ENCODE measurements around the gene IL24. TPM values are rescaled to one million over a fixed set of nuclear protein-coding genes. Genes with fewer than 3 reads are reported as not detected.
A peak's percentile ranks its signal among the peaks of the same experiment; 100 is the strongest.
"Not testable (repeated sequence)": the region's sequence is repeated elsewhere in the genome, so short reads cannot be mapped to it uniquely, and the experiment has no call there.

IL24 gene
- total RNA-seq, 1 experiment from 2014 or later = 0.37 TPM

DNA sequence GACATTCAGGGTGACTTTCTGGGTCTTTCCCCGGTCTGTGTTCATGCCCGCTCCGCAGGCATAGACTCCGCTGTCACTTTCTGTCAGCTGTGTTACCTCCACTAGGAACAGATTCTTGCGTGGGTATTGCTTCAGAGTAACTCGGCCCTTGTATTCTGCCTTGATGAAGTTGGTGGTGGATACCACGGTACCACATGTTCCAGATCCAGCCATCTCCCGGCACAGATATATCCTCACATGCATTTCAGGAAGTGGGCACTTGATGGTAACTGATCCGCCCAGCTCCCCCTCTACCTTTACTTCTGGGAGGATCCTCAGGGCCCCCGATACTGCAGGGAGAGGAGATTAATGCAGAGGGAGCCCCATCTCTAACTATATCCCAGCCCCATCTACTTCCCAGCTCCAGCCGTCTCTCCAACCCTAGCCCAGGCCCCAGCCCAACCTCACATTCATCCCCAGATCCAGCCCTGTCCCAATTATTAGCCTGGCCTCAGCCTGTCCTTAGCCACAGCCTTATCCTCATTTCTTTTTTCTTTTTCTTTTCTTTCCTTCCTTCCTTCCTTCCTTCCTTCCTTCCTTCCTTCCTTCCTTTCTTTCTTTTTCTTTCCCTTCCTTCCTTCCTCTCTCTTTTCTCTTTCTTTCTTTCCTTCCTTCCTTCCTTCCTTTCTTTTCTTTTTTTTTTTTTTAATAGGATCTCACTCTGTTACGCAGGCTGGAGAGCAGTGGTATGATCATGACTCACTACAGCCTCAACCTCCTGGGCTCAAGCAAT is 16.7 kb downstream of the IL24 start:
- in situ Hi-C loops (cut with HindIII; ENCODE audit: low pct_unique_long_range_greater_than_20kb, low sequenced_read_pairs) = no loop called here
- DNase-seq (ENCODE audit: low read depth, low spot score) = no peak

DNA sequence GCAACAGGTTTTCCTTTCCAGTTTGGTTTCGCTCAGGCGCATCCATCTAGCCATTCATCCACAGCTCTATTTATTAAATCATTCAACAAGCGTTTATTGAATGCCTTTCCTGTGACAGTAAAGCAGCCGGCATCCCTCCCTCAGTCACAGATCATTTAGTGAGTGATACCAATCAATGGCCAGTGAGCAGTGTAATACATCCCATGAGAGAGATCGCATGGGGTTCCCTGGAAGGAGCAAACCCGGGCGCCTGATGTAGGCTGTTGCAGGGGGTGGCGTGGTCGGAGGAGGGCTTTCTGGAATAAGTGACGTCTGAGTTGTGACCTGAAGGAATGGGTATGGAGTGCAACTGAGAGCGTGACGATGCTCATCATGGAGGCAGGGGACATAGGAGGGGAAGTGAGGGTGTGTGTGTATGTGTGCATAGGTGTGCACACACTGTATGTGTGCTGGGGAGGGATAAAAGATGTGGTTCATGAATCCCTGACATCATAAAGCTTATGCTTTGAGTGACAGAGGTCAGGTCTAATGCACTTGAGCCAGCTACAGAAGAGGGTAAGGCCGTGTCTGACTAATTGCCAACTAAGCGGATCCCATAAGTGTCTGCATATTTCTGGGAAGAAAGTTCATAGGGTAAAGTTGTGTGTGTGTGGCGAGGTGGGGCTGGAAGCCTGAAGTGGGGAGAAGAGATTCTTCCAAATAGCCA is 17.9 kb downstream of the IL24 start:
- in situ Hi-C loops (cut with HindIII; ENCODE audit: low pct_unique_long_range_greater_than_20kb, low sequenced_read_pairs) = no loop called here
- DNase-seq (ENCODE audit: low read depth, low spot score) = no peak

- in situ Hi-C loops (cut with HindIII; ENCODE audit: low pct_unique_long_range_greater_than_20kb, low sequenced_read_pairs) = no loop called here
- no peak for DNase-seq (ENCODE audit: low read depth, low spot score)
Observed at GRCh38 chr1:206916000-206916709, 18.9 kb downstream of the IL24 start.

DNA sequence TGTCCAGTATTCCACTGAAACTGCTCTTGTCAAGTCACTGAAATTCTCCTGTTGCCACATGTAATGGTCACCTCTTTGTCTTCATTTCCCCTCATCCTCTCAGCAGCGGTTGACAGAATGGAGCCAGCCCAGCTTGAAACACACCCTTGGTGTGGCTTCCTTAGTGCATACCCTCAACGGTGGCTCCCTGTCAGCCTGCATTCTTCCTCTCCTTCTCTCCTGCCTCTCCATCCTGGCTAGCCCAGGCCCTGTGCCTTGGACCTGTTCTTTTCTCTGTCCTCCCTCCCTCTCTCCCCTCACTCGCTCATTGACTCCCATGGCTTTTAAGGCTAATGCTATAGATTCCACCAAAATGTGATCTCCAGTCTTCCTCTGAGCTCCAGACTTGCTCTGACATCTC is 20.8 kb downstream of the IL24 start:
- no peak for DNase-seq (ENCODE audit: low read depth, low spot score)
- in situ Hi-C loops (cut with HindIII; ENCODE audit: low pct_unique_long_range_greater_than_20kb, low sequenced_read_pairs) = no loop called here

DNA sequence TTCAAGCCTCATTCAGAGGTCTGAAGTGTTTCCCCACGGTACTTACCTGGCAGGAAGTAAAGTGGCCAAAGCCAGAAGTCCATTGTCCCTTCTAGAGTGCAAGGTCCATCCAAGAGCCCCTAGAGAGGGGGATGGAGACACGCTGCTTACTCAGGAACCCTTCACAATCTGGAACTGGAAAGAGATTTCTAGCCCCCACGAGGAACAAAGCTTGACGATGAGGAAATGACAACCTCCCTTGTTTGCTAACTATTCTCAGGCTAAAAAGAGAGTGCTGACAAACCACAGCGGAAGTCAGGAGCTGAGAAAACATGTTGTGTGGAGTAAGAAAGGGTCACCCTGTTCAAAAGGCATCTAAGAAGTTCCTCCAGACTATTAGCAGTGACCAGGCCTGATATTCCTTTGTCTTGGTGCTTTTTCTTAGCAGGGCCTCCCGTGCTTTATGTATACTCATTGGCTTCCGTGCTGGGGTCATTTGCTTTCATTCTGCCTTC is 24.6 kb downstream of the IL24 start, which contains the start of gene FCMR:
Gene FCMR, minus strand, starts transcription at position 170 of the 494 bp plus-strand sequence. Its CDS starts 87 bp downstream, at position 83.
- DNase-seq (ENCODE audit: low read depth, low spot score) = peak; percentile 19
- in situ Hi-C loops (cut with HindIII; ENCODE audit: low pct_unique_long_range_greater_than_20kb, low sequenced_read_pairs) = no loop called here

DNA sequence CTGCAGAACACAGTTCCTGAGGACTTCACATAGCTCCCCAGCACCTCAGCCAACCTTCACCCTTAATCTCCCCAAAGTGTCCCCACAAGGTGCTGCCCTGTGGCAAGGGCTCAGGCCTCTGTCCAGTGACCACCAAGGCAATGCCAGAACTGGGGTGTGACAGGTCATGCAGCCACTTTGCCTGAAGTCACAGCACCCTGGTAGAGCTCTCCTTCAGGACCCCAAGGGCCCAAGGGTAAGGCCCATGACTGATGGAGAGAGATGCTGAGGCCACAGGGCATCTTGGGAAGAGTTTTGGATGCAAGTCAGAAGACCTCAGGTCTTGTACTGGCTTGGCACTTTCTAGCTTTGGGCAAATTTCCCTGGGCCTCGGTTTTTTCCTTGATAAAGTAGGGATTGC is 25.3 kb downstream of the IL24 start:
- DNase-seq (ENCODE audit: low read depth, low spot score) = no peak
- in situ Hi-C loops (cut with HindIII; ENCODE audit: low pct_unique_long_range_greater_than_20kb, low sequenced_read_pairs) = no loop called here

GRCh38 chr1:206923009-206923960 is 26.0 kb downstream of the IL24 start:
- in situ Hi-C loops (cut with HindIII; ENCODE audit: low pct_unique_long_range_greater_than_20kb, low sequenced_read_pairs) = no loop called here
- no peak for DNase-seq (ENCODE audit: low read depth, low spot score)

- in situ Hi-C loops (cut with HindIII; ENCODE audit: low pct_unique_long_range_greater_than_20kb, low sequenced_read_pairs); DNase-seq (ENCODE audit: low read depth, low spot score): not testable (repeated sequence)
Observed at GRCh38 chr1:206923961-206924557, 26.8 kb downstream of the IL24 start.

DNA sequence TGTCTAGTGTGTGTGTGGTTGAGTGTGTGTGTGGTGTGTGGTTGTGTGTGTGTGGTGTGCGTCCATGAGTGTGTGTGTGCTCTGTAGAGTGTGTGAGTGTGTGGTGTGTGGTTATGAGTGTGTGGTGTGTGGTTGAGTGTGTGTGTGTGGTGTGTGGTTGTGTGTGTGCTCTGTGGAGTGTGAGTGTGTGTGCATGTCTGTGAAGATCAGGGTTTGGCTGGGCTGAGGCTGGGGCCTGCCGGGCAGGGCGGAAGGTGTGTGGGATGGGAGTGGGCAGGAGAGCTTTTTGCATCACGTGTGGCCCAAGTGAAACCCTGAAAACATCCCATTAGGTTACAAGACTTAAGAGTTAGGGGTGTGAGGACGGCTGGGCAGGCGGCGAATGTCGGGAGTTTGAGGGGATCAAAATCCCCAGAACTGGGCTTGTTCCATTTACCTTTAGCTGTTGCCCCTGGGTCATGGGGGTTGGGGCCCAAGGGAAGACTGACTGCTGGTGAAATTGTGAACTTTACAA is 27.4 kb downstream of the IL24 start:
- in situ Hi-C loops (cut with HindIII; ENCODE audit: low pct_unique_long_range_greater_than_20kb, low sequenced_read_pairs) = no loop called here
- DNase-seq (ENCODE audit: low read depth, low spot score) = no peak

GRCh38 chr1:206925106-206925736 is 28.0 kb downstream of the IL24 start:
- in situ Hi-C loops (cut with HindIII; ENCODE audit: low pct_unique_long_range_greater_than_20kb, low sequenced_read_pairs) = no loop called here
- DNase-seq (ENCODE audit: low read depth, low spot score) = peak; percentile 78

DNA sequence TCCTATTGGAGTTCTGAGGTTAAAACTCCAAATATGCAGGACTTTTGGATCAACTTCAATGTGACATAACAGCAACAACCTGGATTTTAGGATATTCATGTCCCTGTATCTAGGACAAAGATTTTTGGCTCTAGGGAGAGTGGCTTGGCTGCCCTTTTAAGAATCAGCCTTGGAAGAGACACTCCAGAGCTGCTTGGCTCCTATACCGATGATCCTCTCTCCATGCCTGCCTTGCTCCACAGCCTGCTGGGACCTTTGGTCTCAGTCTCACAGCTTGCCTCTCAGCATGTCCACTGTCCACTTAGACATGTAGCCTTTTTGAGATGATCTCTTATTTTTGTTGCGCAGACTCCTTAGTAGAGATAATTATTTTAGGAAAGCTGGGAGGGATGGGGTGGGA is 29.0 kb downstream of the IL24 start:
- in situ Hi-C loops (cut with HindIII; ENCODE audit: low pct_unique_long_range_greater_than_20kb, low sequenced_read_pairs) = no loop called here
- no peak for DNase-seq (ENCODE audit: low read depth, low spot score)

DNA sequence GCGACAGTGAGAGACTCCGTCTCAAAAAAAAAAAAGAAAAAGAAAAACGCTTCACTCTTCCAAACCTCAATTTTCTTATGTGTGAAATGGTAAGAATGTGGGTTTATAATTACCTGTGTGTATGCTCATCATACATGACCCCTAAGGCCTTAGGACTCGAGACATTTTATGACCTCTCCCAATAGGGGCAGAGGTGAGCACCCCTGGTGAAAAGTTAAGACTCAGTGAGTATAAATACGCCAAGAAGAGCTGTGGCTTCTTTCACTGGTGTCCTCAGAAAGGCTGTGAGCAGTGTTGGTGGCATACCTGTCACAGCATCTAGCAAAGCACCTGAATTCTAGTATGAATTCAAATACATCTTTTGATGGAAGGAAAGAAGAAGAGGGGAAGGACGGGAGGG is 32.3 kb downstream of the IL24 start:
- in situ Hi-C loops (cut with HindIII; ENCODE audit: low pct_unique_long_range_greater_than_20kb, low sequenced_read_pairs) = no loop called here
- no peak for DNase-seq (ENCODE audit: low read depth, low spot score)

DNA sequence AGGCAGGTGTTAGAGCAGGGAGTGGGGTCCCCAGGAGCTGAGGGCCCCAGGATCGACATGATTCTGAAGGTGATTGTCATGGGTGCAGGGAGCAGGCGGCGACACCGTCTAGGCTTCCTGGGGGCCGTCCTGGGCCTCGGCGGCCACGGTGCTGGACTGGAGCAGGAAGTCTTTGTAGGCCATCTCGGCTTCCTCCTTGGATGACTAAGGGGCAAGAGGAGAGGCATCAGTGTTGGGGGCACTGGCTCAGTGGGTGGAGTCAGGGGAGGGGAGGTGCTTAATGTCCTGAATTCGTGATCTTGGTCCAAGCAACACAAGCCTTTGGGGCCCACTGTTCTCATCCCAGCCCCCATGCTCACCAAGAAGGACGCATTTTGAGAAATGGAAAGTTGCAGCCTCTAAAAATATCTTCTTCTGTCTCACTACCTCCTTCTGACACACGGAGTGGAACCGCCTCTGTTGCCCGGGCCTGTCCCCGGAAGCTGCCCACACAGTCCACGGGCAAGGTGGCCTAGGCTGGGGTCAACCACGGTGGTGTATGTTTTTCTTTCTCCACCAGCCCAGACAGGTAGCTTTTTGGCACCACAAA is 33.1 kb downstream of the IL24 start:
- no peak for DNase-seq (ENCODE audit: low read depth, low spot score)
- in situ Hi-C loops (cut with HindIII; ENCODE audit: low pct_unique_long_range_greater_than_20kb, low sequenced_read_pairs) = no loop called here

GRCh38 chr1:206931709-206932108 is 34.5 kb downstream of the IL24 start:
- in situ Hi-C loops (cut with HindIII; ENCODE audit: low pct_unique_long_range_greater_than_20kb, low sequenced_read_pairs) = no loop called here
- DNase-seq (ENCODE audit: low read depth, low spot score) = no peak

- DNase-seq (ENCODE audit: low read depth, low spot score) = no peak
- in situ Hi-C loops (cut with HindIII; ENCODE audit: low pct_unique_long_range_greater_than_20kb, low sequenced_read_pairs) = no loop called here
Observed at GRCh38 chr1:206932177-206932576, 34.9 kb downstream of the IL24 start.

DNA sequence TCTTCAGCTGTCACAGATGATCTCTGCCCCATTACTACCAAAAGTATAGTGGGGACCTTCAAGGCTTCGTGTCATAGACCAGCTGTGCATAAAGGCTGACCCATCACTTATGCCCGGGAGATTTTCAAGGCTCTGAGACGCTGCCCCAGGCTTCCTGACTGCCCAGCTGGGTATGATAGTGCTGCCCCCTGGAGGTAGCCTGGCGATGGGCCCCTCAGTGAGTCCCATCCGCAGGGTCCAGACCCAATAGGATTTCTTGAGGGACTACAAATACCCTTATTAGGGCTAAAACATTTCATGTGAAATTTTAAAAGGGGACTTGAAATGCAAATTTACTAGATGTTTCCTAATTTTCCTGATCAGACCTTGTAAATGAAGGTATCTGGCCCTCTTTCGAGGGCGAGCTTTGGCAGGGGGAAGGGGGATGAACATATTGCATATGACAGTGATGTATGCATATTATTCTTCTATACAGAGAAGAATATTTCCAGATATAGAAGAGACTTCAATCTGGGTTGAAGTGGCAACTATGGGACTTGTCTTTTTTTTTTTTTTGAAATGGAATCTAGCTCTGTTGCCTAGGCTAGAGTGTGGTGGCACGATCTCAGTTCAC is 36.2 kb downstream of the IL24 start:
- DNase-seq (ENCODE audit: low read depth, low spot score) = peak; percentile 63

More for the DNA sequence above, 36.2 kb downstream of the IL24 start:
- in situ Hi-C loops (cut with HindIII; ENCODE audit: low pct_unique_long_range_greater_than_20kb, low sequenced_read_pairs) = no loop called here
